ENCODE results near the gene ADCK2. TPM values are rescaled to one million over a fixed set of nuclear protein-coding genes. Genes with fewer than 3 reads are reported as not detected.
A peak's percentile ranks its signal among the peaks of the same experiment; 100 is the strongest.

The ADCK2 gene
- total and polyA plus RNA-seq, 9 of the 15 experiments (the other 6 are each of a cell fraction or from before 2014, with no cell fraction given): 0.08 to 14.3 (median 9.7) TPM

- peak; percentile 14 to 91 for TF ChIP-seq AFF1 (IDR thresholded peaks at IDR 0.05; ENCODE audit: low read depth in 1 of 2, partially characterized antibody in 2 of 2)
- no peak; a peak in 1 of 4 replicates for TF ChIP-seq FOXA3 (CRISPR knock-in tag; conservative IDR thresholded peaks at IDR 0.05 in 1 of 2, IDR thresholded peaks at IDR 0.05 in 1 of 2)
- TF ChIP-seq, protein P1, sequence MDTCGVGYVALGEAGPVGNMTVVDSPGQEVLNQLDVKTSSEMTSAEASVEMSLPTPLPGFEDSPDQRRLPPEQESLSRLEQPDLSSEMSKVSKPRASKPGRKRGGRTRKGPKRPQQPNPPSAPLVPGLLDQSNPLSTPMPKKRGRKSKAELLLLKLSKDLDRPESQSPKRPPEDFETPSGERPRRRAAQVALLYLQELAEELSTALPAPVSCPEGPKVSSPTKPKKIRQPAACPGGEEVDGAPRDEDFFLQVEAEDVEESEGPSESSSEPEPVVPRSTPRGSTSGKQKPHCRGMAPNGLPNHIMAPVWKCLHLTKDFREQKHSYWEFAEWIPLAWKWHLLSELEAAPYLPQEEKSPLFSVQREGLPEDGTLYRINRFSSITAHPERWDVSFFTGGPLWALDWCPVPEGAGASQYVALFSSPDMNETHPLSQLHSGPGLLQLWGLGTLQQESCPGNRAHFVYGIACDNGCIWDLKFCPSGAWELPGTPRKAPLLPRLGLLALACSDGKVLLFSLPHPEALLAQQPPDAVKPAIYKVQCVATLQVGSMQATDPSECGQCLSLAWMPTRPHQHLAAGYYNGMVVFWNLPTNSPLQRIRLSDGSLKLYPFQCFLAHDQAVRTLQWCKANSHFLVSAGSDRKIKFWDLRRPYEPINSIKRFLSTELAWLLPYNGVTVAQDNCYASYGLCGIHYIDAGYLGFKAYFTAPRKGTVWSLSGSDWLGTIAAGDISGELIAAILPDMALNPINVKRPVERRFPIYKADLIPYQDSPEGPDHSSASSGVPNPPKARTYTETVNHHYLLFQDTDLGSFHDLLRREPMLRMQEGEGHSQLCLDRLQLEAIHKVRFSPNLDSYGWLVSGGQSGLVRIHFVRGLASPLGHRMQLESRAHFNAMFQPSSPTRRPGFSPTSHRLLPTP (IDR thresholded peaks at IDR 0.05; ENCODE audit: borderline replicate concordance, extremely low read depth, insufficient read length): no peak
- TF ChIP-seq POLR2AphosphoS2 (IDR thresholded peaks at IDR 0.05; ENCODE audit: low read length): peak; percentile 94
- TF ChIP-seq, protein P2, sequence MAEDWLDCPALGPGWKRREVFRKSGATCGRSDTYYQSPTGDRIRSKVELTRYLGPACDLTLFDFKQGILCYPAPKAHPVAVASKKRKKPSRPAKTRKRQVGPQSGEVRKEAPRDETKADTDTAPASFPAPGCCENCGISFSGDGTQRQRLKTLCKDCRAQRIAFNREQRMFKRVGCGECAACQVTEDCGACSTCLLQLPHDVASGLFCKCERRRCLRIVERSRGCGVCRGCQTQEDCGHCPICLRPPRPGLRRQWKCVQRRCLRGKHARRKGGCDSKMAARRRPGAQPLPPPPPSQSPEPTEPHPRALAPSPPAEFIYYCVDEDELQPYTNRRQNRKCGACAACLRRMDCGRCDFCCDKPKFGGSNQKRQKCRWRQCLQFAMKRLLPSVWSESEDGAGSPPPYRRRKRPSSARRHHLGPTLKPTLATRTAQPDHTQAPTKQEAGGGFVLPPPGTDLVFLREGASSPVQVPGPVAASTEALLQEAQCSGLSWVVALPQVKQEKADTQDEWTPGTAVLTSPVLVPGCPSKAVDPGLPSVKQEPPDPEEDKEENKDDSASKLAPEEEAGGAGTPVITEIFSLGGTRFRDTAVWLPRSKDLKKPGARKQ (CRISPR knock-in tag; IDR thresholded peaks at IDR 0.05): no peak
- peak; percentile 76 for TF ChIP-seq KLF16 (IDR thresholded peaks at IDR 0.05)
- TF ChIP-seq EP300 (IDR thresholded peaks at IDR 0.05; ENCODE audit: low read length): no peak
- peak; percentile 82 for TF ChIP-seq FIP1L1 (IDR thresholded peaks at IDR 0.05; ENCODE audit: low read depth, low read length, poor library complexity, severe bottlenecking)
- TF ChIP-seq MCM5 (IDR thresholded peaks at IDR 0.05; ENCODE audit: low read depth): no peak
- TF ChIP-seq IFI16 (CRISPR knock-in tag; IDR thresholded peaks at IDR 0.05): no peak
- TF ChIP-seq ZC3H8 (IDR thresholded peaks at IDR 0.05): no peak
- TF ChIP-seq FOSL1 (tag; conservative IDR thresholded peaks at IDR 0.05): peak; percentile 32; the same call in 1 of the 2 replicates
- no peak for TF ChIP-seq DLX4 (CRISPR knock-in tag; IDR thresholded peaks at IDR 0.05)
- no peak for TF ChIP-seq FOXA1 (IDR thresholded peaks at IDR 0.05; ENCODE audit: borderline replicate concordance)
- TF ChIP-seq RBM14 (IDR thresholded peaks at IDR 0.05; ENCODE audit: borderline replicate concordance, insufficient read depth, low read depth, low read length): peak; percentile 20; the same call in 1 of the 2 replicates
- peak in 1 of 2 experiments; percentile 75; a peak in 1 of 4 replicates for TF ChIP-seq CSDE1 (IDR thresholded peaks at IDR 0.05)
- no peak for TF ChIP-seq PYGO2 (tag; IDR thresholded peaks at IDR 0.05)
- no peak for TF ChIP-seq MTA2 (IDR thresholded peaks at IDR 0.05; ENCODE audit: low read depth)
Measured at GRCh38 chr7:140696680-140697446, 24.1 kb downstream of the ADCK2 start, which contains the start of gene NDUFB2 (continued).
